ENCODE results near the gene PPP1R13L. TPM values are rescaled to one million over a fixed set of nuclear protein-coding genes. Genes with fewer than 3 reads are reported as not detected.

The PPP1R13L gene
- total and polyA plus RNA-seq, 4 donors = 14.0 to 37.3 (median 33.0) TPM

DNA sequence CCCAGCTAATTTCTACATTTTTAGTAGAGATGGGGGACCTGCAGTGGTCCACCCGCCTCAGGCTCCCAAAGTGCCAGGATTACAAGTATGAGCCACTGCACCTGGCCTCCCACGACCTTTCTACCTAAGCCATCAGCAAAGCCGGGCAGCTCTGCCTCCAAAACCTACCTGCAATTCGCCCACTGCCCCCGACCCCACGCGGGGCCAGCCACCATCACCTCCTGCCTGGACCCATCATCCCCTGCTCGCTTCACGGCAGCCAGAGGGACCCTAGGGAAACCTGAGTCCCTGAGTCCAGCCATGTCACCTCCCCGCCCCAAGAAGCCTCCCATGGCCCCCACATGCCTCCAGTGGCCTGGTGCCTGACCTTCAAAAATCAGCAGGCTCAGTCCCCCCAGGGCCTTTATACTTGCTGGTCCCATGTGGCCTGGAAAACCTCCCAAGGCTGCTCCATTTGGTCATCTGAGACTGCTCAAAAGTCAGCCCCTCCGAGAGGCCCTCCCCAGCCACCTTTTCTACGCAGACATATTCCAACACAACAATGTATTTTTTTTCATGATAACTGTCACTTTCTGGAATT is 46.6 kb downstream of the PPP1R13L start:
- Histone ChIP-seq H3K36me3 (ENCODE audit: control insufficient read depth in 4 of 4, insufficient read depth in 4 of 4, low read length in 4 of 4) (peaks cover 2 to 33% (median 25%) of the 10 kb centered on the region in 4 donors), H3K9me3 (ENCODE audit: control insufficient read depth in 4 of 4, insufficient read depth in 3 of 4, low read length in 3 of 4) (no peaks in the 10 kb centered on the region), H3K27ac (ENCODE audit: low read depth in 1 of 2, low read length in 1 of 2) (no peak overlapping the region), H3K4me3 (no peak overlapping the region), H3K4me1 (ENCODE audit: control insufficient read depth in 5 of 5, insufficient read depth in 5 of 5, low read length in 5 of 5) (no peaks in the 10 kb centered on the region), H3K9ac (ENCODE audit: insufficient read depth in 1 of 2, low read length in 2 of 2) (no peak overlapping the region), H3K27me3 (ENCODE audit: control insufficient read depth in 3 of 3, insufficient read depth in 3 of 3, low read length in 2 of 3) (no peaks in the 10 kb centered on the region)
- no peak for ATAC-seq (ENCODE audit: insufficient read depth, low FRiP score)
- no peak for DNase-seq
- 95 to 96% methylated on average over 12 of the region's 12 CpGs for WGBS, 2 donors
- TF ChIP-seq, protein P1, sequence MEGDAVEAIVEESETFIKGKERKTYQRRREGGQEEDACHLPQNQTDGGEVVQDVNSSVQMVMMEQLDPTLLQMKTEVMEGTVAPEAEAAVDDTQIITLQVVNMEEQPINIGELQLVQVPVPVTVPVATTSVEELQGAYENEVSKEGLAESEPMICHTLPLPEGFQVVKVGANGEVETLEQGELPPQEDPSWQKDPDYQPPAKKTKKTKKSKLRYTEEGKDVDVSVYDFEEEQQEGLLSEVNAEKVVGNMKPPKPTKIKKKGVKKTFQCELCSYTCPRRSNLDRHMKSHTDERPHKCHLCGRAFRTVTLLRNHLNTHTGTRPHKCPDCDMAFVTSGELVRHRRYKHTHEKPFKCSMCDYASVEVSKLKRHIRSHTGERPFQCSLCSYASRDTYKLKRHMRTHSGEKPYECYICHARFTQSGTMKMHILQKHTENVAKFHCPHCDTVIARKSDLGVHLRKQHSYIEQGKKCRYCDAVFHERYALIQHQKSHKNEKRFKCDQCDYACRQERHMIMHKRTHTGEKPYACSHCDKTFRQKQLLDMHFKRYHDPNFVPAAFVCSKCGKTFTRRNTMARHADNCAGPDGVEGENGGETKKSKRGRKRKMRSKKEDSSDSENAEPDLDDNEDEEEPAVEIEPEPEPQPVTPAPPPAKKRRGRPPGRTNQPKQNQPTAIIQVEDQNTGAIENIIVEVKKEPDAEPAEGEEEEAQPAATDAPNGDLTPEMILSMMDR (IDR thresholded peaks at IDR 0.05; ENCODE audit: control extremely low read depth, extremely low read depth) = no peak

DNA sequence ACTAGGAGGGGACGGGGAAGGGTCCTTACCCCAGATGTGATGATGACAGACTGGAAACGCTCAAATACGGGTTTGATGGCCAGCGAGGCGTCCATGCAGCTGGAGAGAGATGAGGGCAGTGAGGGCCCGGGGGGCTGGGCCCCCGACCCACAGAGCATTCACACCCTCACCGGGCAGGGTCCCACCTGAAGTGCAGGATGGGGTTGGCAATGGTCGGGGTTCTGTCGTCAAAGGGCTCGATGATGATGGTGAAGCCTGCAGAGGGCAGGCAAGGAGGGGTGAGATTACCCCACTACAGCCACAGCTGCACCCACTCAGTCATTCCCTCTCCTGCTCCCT is 47.5 kb downstream of the PPP1R13L start:
- 92 to 96% methylated on average over 11 of the region's 11 CpGs for WGBS, 2 donors
- DNase-seq (no peak), ATAC-seq (ENCODE audit: insufficient read depth, low FRiP score) (no peak)
- no peak overlapping the region for H3K9ac ChIP-seq (ENCODE audit: insufficient read depth in 1 of 2, low read length in 2 of 2)
- no peak overlapping the region for H3K27ac ChIP-seq (ENCODE audit: low read depth in 1 of 2, low read length in 1 of 2)
- H3K4me3 ChIP-seq = no peak overlapping the region
- H3K9me3 ChIP-seq (ENCODE audit: control insufficient read depth in 4 of 4, insufficient read depth in 3 of 4, low read length in 3 of 4) = no peaks in the 10 kb centered on the region
- no peaks in the 10 kb centered on the region for H3K4me1 ChIP-seq (ENCODE audit: control insufficient read depth in 5 of 5, insufficient read depth in 5 of 5, low read length in 5 of 5)
- H3K36me3 ChIP-seq (ENCODE audit: control insufficient read depth in 4 of 4, insufficient read depth in 4 of 4, low read length in 4 of 4) = peaks cover under 1 to 37% (median 29%) of the 10 kb centered on the region in 4 donors
- TF ChIP-seq, protein P1 (IDR thresholded peaks at IDR 0.05; ENCODE audit: control extremely low read depth, extremely low read depth) = no peak
- H3K27me3 ChIP-seq (ENCODE audit: control insufficient read depth in 3 of 3, insufficient read depth in 3 of 3, low read length in 2 of 3) = no peaks in the 10 kb centered on the region

DNA sequence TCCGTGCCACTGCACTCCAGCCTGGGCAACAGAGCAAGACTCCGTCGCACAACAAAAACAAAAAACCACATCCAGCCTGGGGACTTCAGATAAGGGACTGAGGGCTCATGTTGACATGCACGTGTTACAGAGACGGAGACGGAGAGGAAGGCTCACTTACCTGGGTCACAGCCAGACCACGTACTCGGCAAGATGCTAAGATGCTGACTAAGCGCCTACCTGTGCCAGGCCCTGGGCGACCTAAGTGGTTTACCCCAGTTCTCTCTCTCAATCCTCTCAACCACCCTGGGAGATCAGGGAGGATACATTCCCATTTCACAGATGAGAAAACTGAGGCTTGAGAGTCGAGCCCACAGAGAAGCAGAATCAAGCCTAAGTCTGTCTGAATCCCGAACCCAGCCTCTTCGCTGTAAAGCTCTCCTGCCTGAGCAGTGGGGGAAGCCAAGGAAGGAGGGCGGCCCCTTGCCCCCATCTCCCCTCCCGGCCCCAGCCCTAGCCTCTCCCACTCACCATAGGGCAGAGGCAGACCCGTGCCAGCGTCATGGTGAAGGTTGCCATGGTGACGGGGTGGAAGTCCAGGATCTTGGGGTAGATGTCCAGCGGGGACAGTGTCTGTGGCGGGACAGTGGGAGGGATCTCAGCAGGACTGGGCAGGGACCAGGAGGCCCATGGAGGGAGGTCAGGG is 48.0 kb downstream of the PPP1R13L start:
- DNase-seq (no peak), ATAC-seq (ENCODE audit: insufficient read depth, low FRiP score) (no peak)
- Histone ChIP-seq H3K36me3 (ENCODE audit: control insufficient read depth in 4 of 4, insufficient read depth in 4 of 4, low read length in 4 of 4) (peaks cover 3 to 42% (median 29%) of the 10 kb centered on the region in 4 donors), H3K9ac (ENCODE audit: insufficient read depth in 1 of 2, low read length in 2 of 2) (no peak overlapping the region), H3K4me1 (ENCODE audit: control insufficient read depth in 5 of 5, insufficient read depth in 5 of 5, low read length in 5 of 5) (no peaks in the 10 kb centered on the region), H3K27me3 (ENCODE audit: control insufficient read depth in 3 of 3, insufficient read depth in 3 of 3, low read length in 2 of 3) (no peaks in the 10 kb centered on the region), H3K4me3 (no peak overlapping the region), H3K27ac (ENCODE audit: low read depth in 1 of 2, low read length in 1 of 2) (no peak overlapping the region), H3K9me3 (ENCODE audit: control insufficient read depth in 4 of 4, insufficient read depth in 3 of 4, low read length in 3 of 4) (no peaks in the 10 kb centered on the region)
- 92 to 95% methylated on average over 20 of the region's 20 CpGs for WGBS, 2 donors
- TF ChIP-seq, protein P1 (IDR thresholded peaks at IDR 0.05; ENCODE audit: control extremely low read depth, extremely low read depth) = no peak

Data from lung (tissue), 12 donors.